Mucosa of rectum (tissue), 2 donors: ENCODE data around the gene CFAP57.
A peak's percentile ranks its signal among the peaks of the same experiment; 100 is the strongest.
"Not testable (repeated sequence)": the region's sequence is repeated elsewhere in the genome, so short reads cannot be mapped to it uniquely, and the experiment has no call there.

Experiments used
- H3K27ac ChIP-seq, 2 donors: one replicate each; pipeline ENCODE4 v1.7.0; 2013; ENCODE audit warnings: inconsistent platforms in 2 of 2, low read depth in 2 of 2, low read length in 2 of 2
- H3K27me3 ChIP-seq, 2 donors: one replicate each; pipeline ENCODE4 v1.7.0; 2013; ENCODE audit warnings: low read length in 2 of 2; ENCODE audit not compliant: control insufficient read depth in 2 of 2, insufficient read depth in 2 of 2
- H3K36me3 ChIP-seq, 2 donors: one replicate each; pipeline ENCODE4 v1.7.0; 2013; ENCODE audit warnings: low read length in 2 of 2; ENCODE audit not compliant: control insufficient read depth in 2 of 2, insufficient read depth in 2 of 2
- H3K4me1 ChIP-seq, 2 donors: one replicate each; pipeline ENCODE4 v1.7.0; 2013; ENCODE audit warnings: low read length in 2 of 2, mild to moderate bottlenecking in 1 of 2; ENCODE audit not compliant: control insufficient read depth in 2 of 2, insufficient read depth in 2 of 2
- H3K4me3 ChIP-seq, 2 donors: one replicate each; pipeline ENCODE4 v1.7.0; 2013; ENCODE audit warnings: low read length in 2 of 2
- H3K9ac ChIP-seq, 2 donors: one replicate each; pipeline ENCODE4 v1.7.0; 2013; ENCODE audit warnings: low read length in 2 of 2, low read depth in 1 of 2, mild to moderate bottlenecking in 1 of 2
- H3K9me3 ChIP-seq, 2 donors: one replicate each; pipeline ENCODE4 v1.7.0; 2013; ENCODE audit warnings: low read length in 2 of 2; ENCODE audit not compliant: control insufficient read depth in 2 of 2
- donor health status: healthy.
- donor health status: Normal muscosa, but diverticular disease.

Gene CFAP57

GRCh38 chr1:43171876-43172526 is at the start of gene CFAP57, which contains the start of gene EBNA1BP2:
CFAP57 (plus strand) TSS chr1:43172330; CDS start chr1:43172754, 424 bp downstream.
EBNA1BP2 (minus strand) TSS chr1:43172290; CDS start chr1:43172118, 172 bp downstream.
- H3K9ac ChIP-seq, result peak within 1 kb of the TSS; percentile 76 to 87
- peaks cover 0 to 5% of the 10 kb centered on the region in 2 donors for H3K27me3 ChIP-seq
- H3K4me3 ChIP-seq, result peak within 1 kb of the TSS; percentile 92 to 96
- peaks cover 6 to 11% of the 10 kb centered on the region in 2 donors for H3K4me1 ChIP-seq
- H3K9me3 ChIP-seq, result no peaks in the 10 kb centered on the region
- H3K27ac ChIP-seq, result peak within 1 kb of the TSS; percentile 15 to 57
- H3K36me3 ChIP-seq, result peaks cover 18 to 29% of the 10 kb centered on the region in 2 donors

- Histone ChIP-seq H3K27me3 (no peaks in the 10 kb centered on the region), H3K4me1 (no peaks in the 10 kb centered on the region), H3K27ac (no peak overlapping the region), H3K9ac (no peak overlapping the region), H3K4me3 (no peak overlapping the region), H3K9me3 (no peaks in the 10 kb centered on the region), H3K36me3 (no peaks in the 10 kb centered on the region)
Measured at GRCh38 chr1:43123031-43123430, 49.1 kb upstream of the CFAP57 start.

GRCh38 chr1:43128816-43129215 is 43.3 kb upstream of the CFAP57 start:
- Histone ChIP-seq H3K9me3 (no peaks in the 10 kb centered on the region), H3K9ac (no peak overlapping the region), H3K4me1 (no peaks in the 10 kb centered on the region), H3K27me3 (peaks cover 0 to 2% of the 10 kb centered on the region in 2 donors), H3K36me3 (no peaks in the 10 kb centered on the region), H3K4me3 (no peak overlapping the region), H3K27ac (no peak overlapping the region)

- Histone ChIP-seq H3K4me3 (no peak overlapping the region), H3K9me3 (no peaks in the 10 kb centered on the region), H3K27ac (no peak overlapping the region), H3K36me3 (no peaks in the 10 kb centered on the region), H3K27me3 (peaks cover 0 to 2% of the 10 kb centered on the region in 2 donors), H3K9ac (no peak overlapping the region), H3K4me1 (no peaks in the 10 kb centered on the region)
Measured at GRCh38 chr1:43129426-43129825, 42.7 kb upstream of the CFAP57 start.

GRCh38 chr1:43134068-43134467 is 38.1 kb upstream of the CFAP57 start:
- H3K9me3 ChIP-seq, result no peaks in the 10 kb centered on the region
- no peak overlapping the region for H3K4me3 ChIP-seq
- H3K27me3 ChIP-seq, result peaks cover 0 to 2% of the 10 kb centered on the region in 2 donors
- no peak overlapping the region for H3K9ac ChIP-seq
- H3K36me3 ChIP-seq, result no peaks in the 10 kb centered on the region
- H3K4me1 ChIP-seq, result no peaks in the 10 kb centered on the region
- H3K27ac ChIP-seq, result no peak overlapping the region

- Histone ChIP-seq H3K4me1 (no peaks in the 10 kb centered on the region), H3K27ac (no peak overlapping the region), H3K9me3 (no peaks in the 10 kb centered on the region), H3K4me3 (no peak overlapping the region), H3K9ac (no peak overlapping the region), H3K27me3 (peaks cover 0 to 2% of the 10 kb centered on the region in 2 donors), H3K36me3 (no peaks in the 10 kb centered on the region)
Measured at GRCh38 chr1:43134640-43135039, 37.5 kb upstream of the CFAP57 start.

GRCh38 chr1:43135857-43136781 is 36.0 kb upstream of the CFAP57 start:
- no peaks in the 10 kb centered on the region for H3K27me3 ChIP-seq
- no peak overlapping the region for H3K9ac ChIP-seq
- no peaks in the 10 kb centered on the region for H3K9me3 ChIP-seq
- H3K4me3 ChIP-seq, result no peak overlapping the region
- no peak overlapping the region for H3K27ac ChIP-seq
- no peaks in the 10 kb centered on the region for H3K4me1 ChIP-seq
- no peaks in the 10 kb centered on the region for H3K36me3 ChIP-seq

- no peak overlapping the region for H3K9ac ChIP-seq
- no peaks in the 10 kb centered on the region for H3K4me1 ChIP-seq
- no peak overlapping the region for H3K4me3 ChIP-seq
- H3K9me3 ChIP-seq, result no peaks in the 10 kb centered on the region
- no peaks in the 10 kb centered on the region for H3K36me3 ChIP-seq
- H3K27ac ChIP-seq, result no peak overlapping the region
- H3K27me3 ChIP-seq, result no peaks in the 10 kb centered on the region
Measured at GRCh38 chr1:43137445-43138052, 34.6 kb upstream of the CFAP57 start.

- not testable (repeated sequence) for H3K27ac ChIP-seq
Measured at GRCh38 chr1:43139295-43139694, 32.8 kb upstream of the CFAP57 start.

GRCh38 chr1:43140010-43140409 is 32.1 kb upstream of the CFAP57 start:
- H3K9me3 ChIP-seq, result no peaks in the 10 kb centered on the region
- H3K4me1 ChIP-seq, result no peaks in the 10 kb centered on the region
- no peak overlapping the region for H3K4me3 ChIP-seq
- H3K36me3 ChIP-seq, result no peaks in the 10 kb centered on the region
- peaks cover 2 to 3% of the 10 kb centered on the region in 2 donors for H3K27me3 ChIP-seq
- H3K27ac ChIP-seq, result no peak overlapping the region
- no peak overlapping the region for H3K9ac ChIP-seq

More at GRCh38 chr1:43139295-43139694, 32.8 kb upstream of the CFAP57 start:
- H3K9ac ChIP-seq, H3K27me3 ChIP-seq, H3K4me3 ChIP-seq, H3K9me3 ChIP-seq, H3K4me1 ChIP-seq, H3K36me3 ChIP-seq: not testable (repeated sequence)
